ENCODE data around the gene CRB2.

CRB2 gene

GRCh38 chr9:123408313-123409262 lies 52.6 kb downstream of the CRB2 start:
- DNase-seq, result no peak

- DNase-seq, result no peak
These were observed 54.4 kb downstream of the CRB2 start for GRCh38 chr9:123410281-123410910.

GRCh38 chr9:123411191-123411590 lies 55.2 kb downstream of the CRB2 start:
- no peak for DNase-seq

- DNase-seq, result no peak
These were observed 55.6 kb downstream of the CRB2 start for GRCh38 chr9:123411636-123412035.

- no peak for DNase-seq
These were observed 56.3 kb downstream of the CRB2 start for GRCh38 chr9:123412171-123412820.

GRCh38 chr9:123414204-123414603 lies 58.2 kb downstream of the CRB2 start:
- no peak for DNase-seq

GRCh38 chr9:123414936-123415930 lies 59.2 kb downstream of the CRB2 start:
- DNase-seq, result no peak

GRCh38 chr9:123416176-123416575 lies 60.2 kb downstream of the CRB2 start:
- no peak for DNase-seq

GRCh38 chr9:123417289-123418051 lies 61.5 kb downstream of the CRB2 start:
- no peak for DNase-seq

- no peak for DNase-seq
These were observed 62.0 kb downstream of the CRB2 start for GRCh38 chr9:123418052-123418430.

GRCh38 chr9:123418506-123418905 lies 62.5 kb downstream of the CRB2 start:
- no peak for DNase-seq

- no peak for DNase-seq
These were observed 63.1 kb downstream of the CRB2 start for GRCh38 chr9:123419091-123419490.

GRCh38 chr9:123419721-123420591 lies 64.0 kb downstream of the CRB2 start:
- no peak for DNase-seq

- DNase-seq, result no peak
These were observed 64.7 kb downstream of the CRB2 start for GRCh38 chr9:123420592-123421111.

- no peak for DNase-seq
These were observed 65.2 kb downstream of the CRB2 start for GRCh38 chr9:123421186-123421585.

GRCh38 chr9:123421801-123422455 lies 65.9 kb downstream of the CRB2 start:
- no peak for DNase-seq

- no peak for DNase-seq
These were observed 66.8 kb downstream of the CRB2 start for GRCh38 chr9:123422635-123423310.

- no peak for DNase-seq
These were observed 67.3 kb downstream of the CRB2 start for GRCh38 chr9:123423311-123423640.

- no peak for DNase-seq
These were observed 68.1 kb downstream of the CRB2 start for GRCh38 chr9:123424131-123424530.

All from stimulated activated CD4-positive, alpha-beta T cell treated with anti-CD3 and anti-CD28 coated beads, Interleukin-4, amount 100 ng/mL, for 24 hours (primary cell).